Stimulated activated CD4-positive, alpha-beta T cell treated with anti-CD3 and anti-CD28 coated beads, Interleukin-4, amount 100 ng/mL, for 4 hours (primary cell): Measurements from ENCODE around the gene TOGARAM1.

Experiments
- DNase-seq, 2 experiments: peaks; one replicate each; pipeline ENCODE4 v3.0.0-alpha.2; 2020

TOGARAM1 gene

GRCh38 chr14:45103806-45104205 is 141.8 kb downstream of the TOGARAM1 start:
- no peak for DNase-seq

- no peak for DNase-seq
Measured at GRCh38 chr14:45104561-45104960, 142.6 kb downstream of the TOGARAM1 start.

- DNase-seq: no peak
Measured at GRCh38 chr14:45112896-45113781, 151.1 kb downstream of the TOGARAM1 start.

- DNase-seq: no peak
Measured at GRCh38 chr14:45114327-45114726, 152.3 kb downstream of the TOGARAM1 start.

- DNase-seq: no peak
Measured at GRCh38 chr14:45118594-45118993, 156.6 kb downstream of the TOGARAM1 start.

- no peak for DNase-seq
Measured at GRCh38 chr14:45120096-45120495, 158.1 kb downstream of the TOGARAM1 start.

- no peak for DNase-seq
Measured at GRCh38 chr14:45123271-45123670, 161.3 kb downstream of the TOGARAM1 start.
